Measurements from ENCODE around the gene CHD2. TPM values are rescaled to one million over a fixed set of nuclear protein-coding genes. Genes with fewer than 3 reads are reported as not detected.
A peak's percentile ranks its signal among the peaks of the same experiment; 100 is the strongest.
"Not testable (repeated sequence)": the region's sequence is repeated elsewhere in the genome, so short reads cannot be mapped to it uniquely, and the experiment has no call there.

The CHD2 gene
- total RNA-seq, 1 experiment from 2014 or later: 26.3 TPM

- no peak for DNase-seq (ENCODE audit: low read depth)
Observed at GRCh38 chr15:93018574-93018973, 118.5 kb downstream of the CHD2 start.

- DNase-seq (ENCODE audit: low read depth): no peak
Observed at GRCh38 chr15:93019090-93019489, 119.0 kb downstream of the CHD2 start.

GRCh38 chr15:93019971-93020370, 119.8 kb downstream of the CHD2 start:
- DNase-seq (ENCODE audit: low read depth): no peak

- DNase-seq (ENCODE audit: low read depth): no peak
Observed at GRCh38 chr15:93020976-93021772, 121.0 kb downstream of the CHD2 start.

GRCh38 chr15:93024293-93024692, 124.2 kb downstream of the CHD2 start:
- no peak for DNase-seq (ENCODE audit: low read depth)

GRCh38 chr15:93024716-93025624, 124.8 kb downstream of the CHD2 start:
- DNase-seq (ENCODE audit: low read depth): no peak

- DNase-seq (ENCODE audit: low read depth): no peak
Observed at GRCh38 chr15:93025625-93025982, 125.5 kb downstream of the CHD2 start.

- no peak for DNase-seq (ENCODE audit: low read depth)
Observed at GRCh38 chr15:93026380-93026817, 126.3 kb downstream of the CHD2 start.

GRCh38 chr15:93027413-93027812, 127.3 kb downstream of the CHD2 start:
- DNase-seq (ENCODE audit: low read depth): no peak

- DNase-seq (ENCODE audit: low read depth): no peak
Observed at GRCh38 chr15:93028111-93028631, 128.0 kb downstream of the CHD2 start.

- DNase-seq (ENCODE audit: low read depth): no peak
Observed at GRCh38 chr15:93028632-93029213, 128.6 kb downstream of the CHD2 start.

- DNase-seq (ENCODE audit: low read depth): no peak
Observed at GRCh38 chr15:93029214-93029835, 129.2 kb downstream of the CHD2 start.

- no peak for DNase-seq (ENCODE audit: low read depth)
Observed at GRCh38 chr15:93029836-93030429, 129.8 kb downstream of the CHD2 start.

- DNase-seq (ENCODE audit: low read depth): peak; percentile 65
Observed at GRCh38 chr15:93030430-93031102, 130.4 kb downstream of the CHD2 start.

- DNase-seq (ENCODE audit: low read depth): no peak
Observed at GRCh38 chr15:93031103-93031464, 131.0 kb downstream of the CHD2 start.

GRCh38 chr15:93031557-93032384, 131.6 kb downstream of the CHD2 start:
- DNase-seq (ENCODE audit: low read depth): not testable (repeated sequence)

- not testable (repeated sequence) for DNase-seq (ENCODE audit: low read depth)
Observed at GRCh38 chr15:93032515-93033206, 132.5 kb downstream of the CHD2 start.

- no peak for DNase-seq (ENCODE audit: low read depth)
Observed at GRCh38 chr15:93033434-93034045, 133.4 kb downstream of the CHD2 start.

- DNase-seq (ENCODE audit: low read depth): no peak
Observed at GRCh38 chr15:93034512-93034911, 134.4 kb downstream of the CHD2 start.

Measured in Daoy (cell line).